Type B pancreatic cell (in vitro differentiated cells): Measurements from ENCODE around the gene KAT2B. TPM values are rescaled to one million over a fixed set of nuclear protein-coding genes. Genes with fewer than 3 reads are reported as not detected.

Source experiments
- DNase-seq: peaks from one replicate; pipeline ENCODE4 v3.0.0; 2021; ENCODE audit warnings: mixed read lengths; ENCODE audit not compliant: unreplicated experiment; ENCODE audit errors: extremely low spot score
- H3K27ac Mint-ChIP-seq: 2 replicates; pipeline ENCODE4 v1.8.0; 2021; ENCODE audit warnings: mild to moderate bottlenecking, mixed read lengths
- H3K27me3 Mint-ChIP-seq: 2 replicates; pipeline ENCODE4 v1.8.0; 2021; ENCODE audit warnings: mixed read lengths
- H3K36me3 Mint-ChIP-seq: 2 replicates; pipeline ENCODE4 v1.8.0; 2021; ENCODE audit warnings: mixed read lengths
- H3K4me1 Mint-ChIP-seq: one replicate; pipeline ENCODE4 v1.8.0; 2021; ENCODE audit warnings: mixed read lengths; ENCODE audit not compliant: unreplicated experiment
- H3K4me3 Mint-ChIP-seq: 2 replicates; pipeline ENCODE4 v1.8.0; 2021; ENCODE audit warnings: mild to moderate bottlenecking, mixed read lengths
- H3K9me3 Mint-ChIP-seq: 2 replicates; pipeline ENCODE4 v1.8.0; 2021; ENCODE audit warnings: mixed read lengths
- microRNA-seq: library from miRNA; unstranded; fragments of <30 nt; microRNA quantifications from one replicate; pipeline ENCODE4, GENCODE V29; 2020
- total RNA-seq: library from RNA; stranded (reverse); gene quantifications from 2 replicates; pipeline ENCODE4 v1.2.1, GENCODE V29; 2021; ENCODE audit warnings: low replicate concordance
- TF ChIP-seq, protein P1 (sequence below): fragments of 200-600 bp; sonication (generic); conservative IDR thresholded peaks from 2 replicates; pipeline ENCODE4 v1.5.0; 2021; ENCODE audit warnings: antibody characterized with exemption, mild to moderate bottlenecking

KAT2B gene
- total RNA-seq, 1 donor from 2014 or later = 13.2 TPM

DNA sequence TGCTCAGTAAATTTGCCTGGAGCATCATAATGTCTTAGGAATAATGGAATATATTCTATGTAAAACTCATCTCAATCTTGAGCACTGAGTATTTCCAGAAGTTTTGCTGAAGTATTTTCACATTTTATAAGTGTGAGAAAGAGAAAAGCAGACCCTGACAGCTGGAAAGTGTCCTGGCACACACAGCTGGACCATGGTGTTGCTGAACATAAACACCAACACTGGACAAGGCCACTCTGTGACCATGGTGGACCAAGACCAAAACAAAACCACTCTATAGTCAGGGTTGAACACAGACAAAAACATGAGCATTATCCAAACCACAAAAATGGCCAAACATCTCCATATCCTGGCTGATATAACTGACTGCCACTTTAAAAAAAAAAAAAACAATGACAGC is 160.9 kb downstream of the KAT2B start:
- Mint-ChIP-seq H3K4me3 (no peak overlapping the region), H3K4me1 (no peaks in the 10 kb centered on the region), H3K27ac (no peak overlapping the region), H3K36me3 (no peaks in the 10 kb centered on the region), H3K9me3 (no peaks in the 10 kb centered on the region), H3K27me3 (no peaks in the 10 kb centered on the region)
- TF ChIP-seq, protein P1, sequence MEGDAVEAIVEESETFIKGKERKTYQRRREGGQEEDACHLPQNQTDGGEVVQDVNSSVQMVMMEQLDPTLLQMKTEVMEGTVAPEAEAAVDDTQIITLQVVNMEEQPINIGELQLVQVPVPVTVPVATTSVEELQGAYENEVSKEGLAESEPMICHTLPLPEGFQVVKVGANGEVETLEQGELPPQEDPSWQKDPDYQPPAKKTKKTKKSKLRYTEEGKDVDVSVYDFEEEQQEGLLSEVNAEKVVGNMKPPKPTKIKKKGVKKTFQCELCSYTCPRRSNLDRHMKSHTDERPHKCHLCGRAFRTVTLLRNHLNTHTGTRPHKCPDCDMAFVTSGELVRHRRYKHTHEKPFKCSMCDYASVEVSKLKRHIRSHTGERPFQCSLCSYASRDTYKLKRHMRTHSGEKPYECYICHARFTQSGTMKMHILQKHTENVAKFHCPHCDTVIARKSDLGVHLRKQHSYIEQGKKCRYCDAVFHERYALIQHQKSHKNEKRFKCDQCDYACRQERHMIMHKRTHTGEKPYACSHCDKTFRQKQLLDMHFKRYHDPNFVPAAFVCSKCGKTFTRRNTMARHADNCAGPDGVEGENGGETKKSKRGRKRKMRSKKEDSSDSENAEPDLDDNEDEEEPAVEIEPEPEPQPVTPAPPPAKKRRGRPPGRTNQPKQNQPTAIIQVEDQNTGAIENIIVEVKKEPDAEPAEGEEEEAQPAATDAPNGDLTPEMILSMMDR = no peak
- no peak for DNase-seq

Small RNAs within 50 kb of the gene (microRNA-seq; reads per million reads assigned to microRNA genes)
- gene MIR3135A = not detected

Other genes with a start within 250 kb of the KAT2B start
- gene EFHB, start 106.2 kb upstream of the KAT2B start, total RNA-seq = 0.71 and 1.8 TPM in 2 replicates
- 55.0 and 70.5 TPM in 2 replicates for gene RAB5A, start 93.3 kb upstream of the KAT2B start, total RNA-seq
- not detected in 2 replicates for gene PP2D1, start 28.2 kb upstream of the KAT2B start, total RNA-seq
- 8.1 and 18.8 TPM in 2 replicates for gene SGO1, start 145.8 kb downstream of the KAT2B start, total RNA-seq